GM19455 (cell line): ENCODE measurements around the gene STEAP1.
A peak's percentile ranks its signal among the peaks of the same experiment; 100 is the strongest.
"Not testable (repeated sequence)": the region's sequence is repeated elsewhere in the genome, so short reads cannot be mapped to it uniquely, and the experiment has no call there.

Experiments used
- ATAC-seq: cut with Tn5 transposase; IDR thresholded peaks from one replicate; pipeline ENCODE4 v1.9.1; 2021; ENCODE audit not compliant: unreplicated experiment

The STEAP1 gene

GRCh38 chr7:90173127-90173844, 19.0 kb downstream of the STEAP1 start:
- ATAC-seq = peak; percentile 83

GRCh38 chr7:90175667-90176066, 21.4 kb downstream of the STEAP1 start:
- no peak for ATAC-seq

GRCh38 chr7:90176195-90176594, 21.9 kb downstream of the STEAP1 start:
- no peak for ATAC-seq

GRCh38 chr7:90178166-90178565, 23.9 kb downstream of the STEAP1 start:
- ATAC-seq = no peak

- peak; percentile 88 for ATAC-seq
Observed at GRCh38 chr7:90178679-90179278, 24.5 kb downstream of the STEAP1 start.

GRCh38 chr7:90180011-90180585, 25.8 kb downstream of the STEAP1 start:
- ATAC-seq = no peak

GRCh38 chr7:90180649-90181048, 26.4 kb downstream of the STEAP1 start:
- ATAC-seq = no peak

- ATAC-seq = no peak
Observed at GRCh38 chr7:90181485-90181884, 27.2 kb downstream of the STEAP1 start.

- not testable (repeated sequence) for ATAC-seq
Observed at GRCh38 chr7:90186290-90186689, 32.0 kb downstream of the STEAP1 start.

- no peak for ATAC-seq
Observed at GRCh38 chr7:90187507-90188050, 33.3 kb downstream of the STEAP1 start.

GRCh38 chr7:90188281-90188680, 34.0 kb downstream of the STEAP1 start:
- no peak for ATAC-seq

GRCh38 chr7:90190995-90191394, 36.7 kb downstream of the STEAP1 start:
- no peak for ATAC-seq

GRCh38 chr7:90191648-90192047, 37.4 kb downstream of the STEAP1 start:
- no peak for ATAC-seq

- ATAC-seq = no peak
Observed at GRCh38 chr7:90192876-90193750, 38.8 kb downstream of the STEAP1 start.

GRCh38 chr7:90194911-90195809, 40.9 kb downstream of the STEAP1 start:
- ATAC-seq = no peak

GRCh38 chr7:90201500-90202195, 47.4 kb downstream of the STEAP1 start:
- ATAC-seq = no peak

GRCh38 chr7:90207956-90208355, 53.7 kb downstream of the STEAP1 start:
- no peak for ATAC-seq

- ATAC-seq = no peak
Observed at GRCh38 chr7:90209776-90210175, 55.5 kb downstream of the STEAP1 start.

- ATAC-seq = no peak
Observed at GRCh38 chr7:90210475-90210874, 56.2 kb downstream of the STEAP1 start.

GRCh38 chr7:90210981-90211380, 56.7 kb downstream of the STEAP1 start:
- peak; percentile 10 for ATAC-seq
